Measurements from ENCODE around the gene SMARCAL1. TPM values are rescaled to one million over a fixed set of nuclear protein-coding genes. Genes with fewer than 3 reads are reported as not detected.

Gene SMARCAL1
- total RNA-seq, 1 donor from 2014 or later = 11.9 TPM

DNA sequence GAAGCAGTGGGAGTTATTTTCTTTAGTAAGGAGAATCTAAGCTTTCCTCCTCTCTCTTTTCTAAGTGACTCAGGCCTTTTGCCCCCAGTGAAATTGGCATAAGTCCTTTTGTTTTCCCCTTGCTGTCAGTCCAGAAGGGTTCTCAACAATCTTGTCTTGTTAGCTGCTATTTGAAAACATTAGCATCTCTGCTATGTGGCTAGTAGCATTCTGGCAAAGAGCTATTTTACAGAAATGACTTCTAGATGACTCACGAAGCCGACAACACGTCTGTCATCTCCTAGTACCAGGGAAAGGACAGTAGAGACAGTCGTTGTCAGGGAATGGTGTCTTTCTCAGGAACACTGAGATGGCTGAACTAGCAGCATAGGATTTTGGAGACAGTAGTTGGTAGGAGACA lies 14.7 kb downstream of the SMARCAL1 start:
- peak; percentile 28 to 63 for DNase-seq (ENCODE audit: low read depth in 2 of 2)

DNA sequence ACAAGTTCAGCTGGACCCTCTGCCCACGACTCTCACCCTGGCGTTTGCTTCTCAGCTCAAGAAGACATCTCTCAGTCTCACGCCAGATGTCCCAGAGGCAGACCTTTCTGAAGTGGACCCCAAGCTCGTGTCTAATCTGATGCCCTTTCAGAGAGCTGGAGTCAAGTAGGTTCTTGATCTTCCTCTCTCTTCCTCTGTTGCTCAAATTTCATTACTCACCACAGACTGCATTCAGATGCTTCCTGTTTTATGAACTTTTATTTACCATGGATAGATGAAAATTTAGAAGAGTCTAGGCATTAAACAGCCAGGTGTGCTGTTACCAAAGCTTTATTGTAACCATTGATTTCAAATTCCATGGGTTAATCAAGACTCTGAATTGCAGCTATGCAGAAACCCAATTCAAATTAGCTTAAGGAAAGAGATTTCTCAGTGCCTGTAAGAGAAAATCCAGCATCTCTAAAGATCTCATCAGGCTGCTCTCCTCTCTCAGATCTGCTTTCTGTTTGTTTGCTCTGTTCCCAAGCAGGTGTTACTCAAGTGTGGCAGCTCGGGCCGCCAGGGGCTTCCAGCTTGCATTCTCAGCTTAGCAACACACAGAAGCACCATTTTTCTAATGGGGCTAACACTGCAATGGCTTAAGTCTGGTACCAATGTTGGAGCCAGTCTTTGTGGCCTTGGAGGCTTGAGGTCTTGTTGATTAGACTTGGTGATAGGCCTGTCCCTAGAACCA lies 16.5 kb downstream of the SMARCAL1 start:
- peak in 1 of 2 donors; percentile 13 for DNase-seq (ENCODE audit: low read depth in 2 of 2)

DNA sequence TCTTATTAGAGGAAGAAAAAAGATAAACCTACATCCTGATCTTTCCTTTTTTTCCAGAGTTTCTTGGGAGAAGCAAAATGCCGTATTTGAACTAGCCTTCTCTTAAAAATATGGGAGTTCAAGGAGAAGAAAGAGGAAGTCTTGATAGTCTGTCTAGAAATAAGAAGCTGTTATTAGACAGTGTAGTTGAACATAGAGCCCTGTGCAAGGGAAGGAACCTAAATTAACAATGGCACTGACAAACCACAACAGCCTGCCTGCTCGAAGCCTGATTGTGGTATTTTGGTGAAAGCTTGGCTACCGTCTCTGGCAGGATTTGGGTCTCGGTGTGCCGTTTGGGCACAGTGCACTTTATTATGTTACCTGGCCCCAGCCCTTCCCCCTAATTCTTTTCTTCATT lies 17.1 kb downstream of the SMARCAL1 start:
- no peak for DNase-seq (ENCODE audit: low read depth in 2 of 2)

DNA sequence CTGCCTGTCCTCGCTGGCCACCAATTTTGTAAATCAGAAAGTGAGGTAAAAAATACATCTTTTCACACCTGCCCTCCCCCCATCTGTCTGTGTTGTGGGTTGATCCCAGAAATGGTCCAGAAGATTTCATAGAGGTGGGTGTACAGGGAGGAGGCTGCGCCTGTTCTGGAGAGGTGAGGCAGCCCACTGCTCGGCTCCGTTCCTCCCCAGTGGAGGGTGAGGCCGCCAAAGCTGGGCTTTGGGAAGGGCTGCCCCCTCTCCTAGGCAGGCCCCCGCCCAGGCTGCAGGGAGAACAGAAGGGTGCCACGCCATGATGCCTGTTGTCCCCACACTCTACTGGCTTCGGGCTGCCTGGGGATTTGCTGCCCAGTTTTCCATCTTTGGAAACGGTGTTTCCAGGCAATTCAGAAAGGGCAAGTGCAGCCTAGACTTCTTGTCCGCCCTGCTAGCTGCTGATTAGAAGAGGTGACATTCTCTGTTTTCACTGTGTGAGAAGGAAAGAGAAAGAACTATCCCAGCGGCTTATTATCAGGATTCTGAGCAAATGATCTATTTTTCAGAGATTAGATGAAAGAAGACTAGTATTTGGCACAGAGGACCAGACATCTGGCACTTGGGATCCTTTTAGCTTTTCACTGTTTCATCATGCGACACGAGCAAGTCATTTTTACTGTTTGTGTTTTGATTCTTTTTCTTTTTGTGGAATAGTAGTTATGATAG lies 18.7 kb downstream of the SMARCAL1 start:
- DNase-seq (ENCODE audit: low read depth in 2 of 2) = no peak

DNA sequence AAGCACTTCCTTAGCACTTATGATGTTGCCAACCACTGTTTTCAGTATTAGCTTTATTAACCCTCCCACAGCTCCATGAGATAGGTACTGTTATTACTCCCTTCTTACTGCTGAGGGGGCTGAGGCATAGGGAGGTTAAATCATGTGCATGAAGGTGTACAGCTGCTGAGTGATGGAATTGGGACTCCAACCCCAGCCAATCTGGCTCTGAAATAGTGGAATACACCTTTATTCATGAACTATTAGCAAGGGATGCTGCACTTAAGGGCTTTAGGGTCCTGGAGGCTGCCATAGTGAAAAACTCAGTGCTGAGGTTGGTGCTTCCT lies 19.2 kb downstream of the SMARCAL1 start:
- no peak for DNase-seq (ENCODE audit: low read depth in 2 of 2)

DNA sequence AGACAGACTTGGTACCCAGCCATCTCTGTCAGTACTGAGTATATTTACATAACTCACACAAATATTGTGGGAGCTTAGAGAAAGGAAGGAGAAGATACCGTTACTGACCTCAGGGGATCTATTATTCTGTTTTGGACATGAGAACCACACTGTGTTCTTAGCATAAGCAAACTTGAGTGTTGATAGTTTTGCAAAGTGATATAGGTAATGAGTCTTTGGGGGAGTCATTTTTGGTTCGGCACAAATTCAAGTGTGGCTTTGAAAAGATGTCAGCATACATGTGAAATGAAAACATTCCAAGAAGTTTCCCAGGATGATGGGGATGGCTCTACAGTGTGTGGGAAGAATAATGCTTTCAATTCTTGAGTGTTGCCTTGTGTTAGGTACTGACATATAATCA lies 24.1 kb downstream of the SMARCAL1 start:
- no peak for DNase-seq (ENCODE audit: low read depth in 2 of 2)

DNA sequence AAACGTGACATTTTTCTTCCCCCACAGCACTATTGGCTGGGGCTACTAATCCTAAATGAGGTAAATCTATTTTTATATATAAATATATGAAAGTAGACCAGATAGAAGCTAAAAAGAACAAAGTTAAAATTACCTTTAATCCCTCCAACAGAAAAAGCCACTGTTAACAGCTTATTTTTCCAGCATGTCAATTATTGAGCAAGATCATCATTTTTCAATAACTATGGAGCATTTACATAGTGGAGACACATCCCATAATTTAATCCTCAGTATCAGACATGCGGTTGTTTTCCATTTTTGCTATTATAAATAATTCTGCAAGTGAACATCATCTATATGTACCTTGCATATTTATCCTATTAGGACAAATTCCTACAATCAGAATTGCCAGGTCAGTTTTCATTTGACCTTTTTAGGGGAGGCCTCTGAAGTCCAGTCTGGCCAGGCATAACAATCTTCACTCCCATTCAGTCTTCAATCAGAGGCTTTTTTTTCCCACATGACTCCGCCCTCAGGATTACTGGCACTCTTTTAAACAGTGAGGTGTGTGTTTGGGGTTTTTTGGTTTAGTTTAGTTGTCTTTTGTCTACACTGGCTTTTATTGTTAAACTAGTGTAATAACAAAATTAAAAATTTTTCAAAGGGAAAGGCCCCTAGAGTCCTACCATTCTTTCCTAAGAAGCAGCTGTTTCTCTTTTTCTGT lies 29.2 kb downstream of the SMARCAL1 start:
- DNase-seq (ENCODE audit: low read depth in 2 of 2) = no peak

DNA sequence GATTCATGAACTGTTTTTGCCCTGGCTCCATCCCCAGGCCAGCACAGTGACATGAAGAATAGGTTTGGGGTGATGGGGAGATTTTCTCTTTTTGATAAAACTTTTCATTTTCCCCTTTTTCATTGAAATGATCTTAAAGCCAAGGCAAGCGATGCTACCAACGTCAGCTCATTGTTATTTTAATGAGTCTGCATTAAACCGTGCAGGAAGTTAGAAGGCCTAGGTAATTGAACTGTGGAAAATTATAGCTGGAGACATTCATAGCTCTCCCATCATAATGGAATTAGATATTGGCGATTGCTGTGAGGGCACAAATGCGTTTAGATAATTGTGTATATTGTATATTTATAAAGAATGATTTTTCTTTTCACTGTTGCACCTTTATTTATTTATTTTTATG lies 33.2 kb downstream of the SMARCAL1 start:
- peak; percentile 14 to 47 for DNase-seq (ENCODE audit: low read depth in 2 of 2)

DNA sequence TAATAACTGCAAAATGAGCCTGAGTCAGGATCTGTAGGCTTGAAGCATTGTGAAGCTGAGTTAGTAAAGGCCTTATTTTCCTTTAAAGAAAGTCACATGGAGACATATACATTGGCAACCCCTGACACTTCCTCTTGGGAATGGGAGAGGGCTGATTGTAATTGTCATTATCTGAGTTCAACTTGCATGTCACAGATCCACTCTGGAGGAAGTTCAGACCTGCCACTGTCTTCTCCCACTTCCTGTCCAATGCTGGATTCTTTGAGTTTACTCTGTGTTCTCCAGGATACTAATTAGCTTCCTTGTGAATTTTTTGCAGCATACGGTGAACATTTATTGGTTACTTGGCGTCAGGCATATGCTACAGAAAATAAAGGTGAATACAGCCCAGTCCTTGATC lies 34.1 kb downstream of the SMARCAL1 start:
- no peak for DNase-seq (ENCODE audit: low read depth in 2 of 2)

DNA sequence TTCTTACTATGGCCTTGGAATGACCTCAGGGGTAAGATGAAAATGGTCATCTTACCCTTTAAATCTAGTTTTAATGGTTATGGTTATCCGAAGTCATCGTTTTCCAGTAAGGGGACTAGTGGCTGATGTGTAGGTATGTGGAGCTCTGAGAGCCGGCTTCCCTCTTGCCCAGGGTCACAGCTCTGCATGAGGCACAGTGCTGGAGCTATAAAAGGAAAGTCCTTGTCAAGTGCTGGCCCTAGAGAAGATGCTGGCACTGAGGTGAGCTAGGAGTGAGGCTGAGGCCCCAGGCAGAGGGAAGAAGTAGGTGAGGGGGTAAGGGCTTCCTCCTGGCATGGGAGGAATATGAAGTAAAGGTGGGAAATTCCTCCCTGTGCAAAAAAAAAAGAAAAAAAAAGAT lies 35.0 kb downstream of the SMARCAL1 start:
- DNase-seq (ENCODE audit: low read depth in 2 of 2) = no peak

DNA sequence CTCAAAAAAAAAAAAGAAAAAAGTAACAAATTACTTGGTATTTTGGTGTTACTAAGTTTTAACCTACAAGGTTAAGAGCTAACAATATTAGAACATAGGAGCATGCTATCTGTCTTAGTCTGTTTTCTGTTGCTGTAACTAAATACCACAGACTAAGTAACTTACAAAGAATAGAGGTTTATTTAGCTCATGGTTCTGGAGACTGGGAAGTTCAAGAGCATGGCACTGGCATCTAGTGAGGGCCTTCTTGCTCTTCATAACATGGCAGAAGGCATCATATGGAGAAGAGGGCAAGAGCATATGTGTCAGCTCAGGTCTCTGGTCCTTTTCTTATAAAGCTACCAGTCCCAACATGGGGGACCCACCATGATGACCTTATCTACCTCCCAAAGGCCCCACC lies 36.5 kb downstream of the SMARCAL1 start:
- DNase-seq (ENCODE audit: low read depth in 2 of 2) = no peak

DNA sequence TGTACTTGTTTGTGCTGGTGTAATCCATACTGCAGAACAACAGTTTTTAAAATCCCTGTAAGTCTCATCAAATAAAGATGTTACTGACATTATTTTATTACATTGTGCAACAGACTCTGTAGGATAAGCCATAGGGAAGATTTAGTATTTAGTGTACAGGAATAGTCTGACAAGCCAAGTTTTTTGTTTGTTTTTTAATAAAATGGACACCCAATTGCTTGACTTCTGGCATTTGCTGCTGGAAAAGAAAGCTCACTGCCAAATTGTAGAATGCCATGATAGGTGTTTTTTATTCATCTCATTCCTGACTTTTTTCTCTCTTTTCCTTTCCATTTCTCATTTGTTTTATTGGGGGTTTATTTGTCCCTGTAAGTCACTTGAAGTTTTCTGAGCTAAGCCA lies 38.1 kb downstream of the SMARCAL1 start:
- DNase-seq (ENCODE audit: low read depth in 2 of 2) = peak in 1 of 2 donors; percentile 52

DNA sequence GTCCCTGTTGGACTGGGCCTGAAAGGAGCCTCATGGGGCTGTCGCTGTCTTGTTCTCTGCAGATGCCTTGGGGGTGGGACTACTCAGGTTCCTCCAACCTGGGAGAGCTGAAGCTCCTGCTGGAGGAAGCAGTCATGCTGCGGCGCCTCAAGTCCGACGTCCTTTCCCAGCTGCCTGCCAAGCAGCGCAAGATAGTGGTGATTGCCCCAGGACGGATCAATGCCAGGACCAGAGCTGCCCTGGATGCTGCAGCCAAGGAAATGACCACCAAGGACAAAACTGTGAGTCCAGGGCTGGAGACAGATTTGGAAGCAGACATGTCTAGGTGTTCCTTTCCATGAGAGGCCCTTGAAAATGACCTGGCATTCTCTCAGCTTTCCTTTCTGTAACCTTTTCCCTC lies 38.5 kb downstream of the SMARCAL1 start:
- DNase-seq (ENCODE audit: low read depth in 2 of 2) = no peak

DNA sequence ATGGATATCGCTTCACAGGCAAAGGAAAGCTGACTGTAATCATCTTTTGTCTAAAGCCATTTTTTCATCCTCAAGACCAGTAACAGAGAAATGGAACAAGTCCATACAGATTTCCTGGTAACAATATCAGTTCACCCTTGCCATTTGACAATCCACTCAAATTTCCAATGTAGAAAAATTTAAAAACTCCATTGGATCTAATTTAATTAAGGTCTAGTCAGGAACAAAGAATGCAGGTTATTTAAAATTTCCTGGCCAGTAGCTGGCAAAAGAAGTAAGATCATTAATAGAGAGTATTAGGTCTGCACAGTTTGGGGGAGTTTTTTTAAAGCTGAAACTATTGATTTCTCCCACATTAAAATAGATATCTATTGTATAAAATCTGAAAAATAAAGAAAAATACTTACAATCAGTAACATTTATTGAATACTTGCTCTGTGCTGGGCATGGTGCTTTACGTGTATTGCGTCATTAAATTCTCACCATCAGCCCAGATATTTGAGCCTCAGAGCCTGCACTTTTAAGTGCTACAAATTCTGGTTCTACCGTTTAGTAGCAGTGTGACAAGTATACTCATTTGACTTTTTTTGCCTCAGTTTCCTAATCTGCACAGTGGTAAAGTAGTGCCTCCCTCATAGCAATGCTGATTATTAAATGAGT lies 41.8 kb downstream of the SMARCAL1 start:
- no peak for DNase-seq (ENCODE audit: low read depth in 2 of 2)

DNA sequence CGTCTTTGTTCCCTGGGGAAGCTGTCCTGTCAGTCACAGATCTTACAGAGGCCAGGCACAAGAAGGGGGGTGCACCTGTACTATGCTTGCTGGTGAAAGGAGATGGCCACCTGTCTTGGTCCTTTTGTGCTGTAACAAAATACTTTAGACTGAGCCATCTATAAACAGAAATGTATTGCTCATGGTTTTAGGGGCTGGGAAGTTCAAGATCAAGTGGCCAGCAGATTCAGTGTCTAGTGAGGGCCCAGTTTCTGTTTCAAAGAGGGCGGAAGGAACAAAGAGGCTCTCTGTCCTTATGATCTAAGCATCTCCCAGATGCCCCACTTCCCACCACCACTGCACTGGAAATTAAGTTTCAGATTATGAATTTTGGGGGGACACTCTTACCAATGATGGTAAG lies 50.9 kb downstream of the SMARCAL1 start:
- no peak for DNase-seq (ENCODE audit: low read depth in 2 of 2)

DNA sequence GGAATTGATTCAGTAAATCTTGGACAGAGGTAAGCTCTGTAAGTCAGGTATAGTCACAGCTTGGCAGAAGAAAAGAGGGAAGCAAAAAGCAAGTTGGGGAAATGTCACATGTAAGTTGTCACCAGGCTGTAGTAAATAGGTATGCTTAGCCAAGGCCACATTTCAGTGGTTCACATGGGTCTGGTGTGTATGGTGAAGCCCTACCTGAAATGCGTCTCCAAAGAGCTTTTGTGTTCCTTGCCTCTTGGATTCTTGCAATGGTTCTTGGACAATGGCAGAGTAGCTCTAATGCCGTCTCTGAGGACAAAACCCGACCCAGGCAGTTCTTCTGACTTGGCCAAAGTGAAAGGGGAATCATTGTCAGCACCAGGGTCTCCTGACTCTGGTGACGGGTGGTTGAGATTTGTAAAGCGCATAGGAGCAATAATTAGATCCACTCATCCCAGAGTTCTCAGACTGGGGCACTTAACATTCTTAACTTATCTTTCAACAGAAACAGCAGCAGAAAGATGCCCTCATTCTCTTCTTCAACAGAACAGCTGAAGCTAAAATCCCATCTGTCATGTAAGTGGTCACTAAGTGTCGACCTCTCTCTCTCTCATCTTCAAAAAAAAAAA lies 51.9 kb downstream of the SMARCAL1 start:
- DNase-seq (ENCODE audit: low read depth in 2 of 2) = no peak

DNA sequence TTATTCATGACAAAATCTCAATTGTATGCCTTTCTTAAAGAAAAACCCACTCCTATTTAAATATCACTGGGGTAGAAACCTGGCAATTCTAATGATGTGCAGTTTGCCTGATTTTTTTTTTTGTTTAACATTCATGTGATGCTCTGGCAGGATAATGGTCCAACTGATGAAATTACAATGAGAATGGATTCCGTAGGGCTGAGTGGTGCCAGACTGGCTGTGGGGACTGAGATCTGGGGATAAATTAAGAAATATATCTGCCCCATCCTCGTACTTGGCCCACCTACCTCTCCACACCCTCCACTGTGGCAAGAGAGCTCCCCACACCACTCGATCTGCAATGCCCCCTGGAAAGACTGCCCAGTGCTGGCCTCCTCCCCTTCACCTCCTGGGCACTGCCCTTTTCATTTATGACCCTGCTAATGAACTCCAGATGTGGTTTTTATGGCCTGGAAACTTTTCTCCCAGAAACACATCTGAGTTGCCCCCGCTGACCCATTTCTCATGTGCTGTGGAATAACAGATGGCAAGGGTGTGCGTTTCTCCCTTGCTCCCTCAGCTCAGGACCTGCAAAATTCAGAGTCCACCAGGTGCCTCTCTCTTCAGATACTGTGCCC lies 53.4 kb downstream of the SMARCAL1 start:
- DNase-seq (ENCODE audit: low read depth in 2 of 2) = no peak

DNA sequence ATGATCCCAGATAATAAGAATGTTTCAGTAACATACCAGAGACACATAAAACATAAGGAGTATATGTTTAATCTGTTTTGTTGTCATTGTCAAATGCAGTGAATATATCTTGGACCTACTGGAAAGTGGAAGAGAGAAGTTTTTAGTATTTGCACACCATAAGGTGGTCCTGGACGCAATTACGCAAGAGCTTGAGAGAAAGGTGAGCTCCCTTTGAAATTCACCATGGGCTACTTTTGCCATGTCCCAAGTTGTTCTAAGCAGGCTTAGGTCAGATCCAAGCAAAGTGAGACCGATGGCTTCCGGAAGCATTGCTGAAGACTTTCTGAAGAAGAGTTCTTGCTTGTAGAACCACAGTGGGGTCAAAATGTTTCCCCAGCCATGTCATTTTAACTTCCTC lies 55.6 kb downstream of the SMARCAL1 start:
- no peak for DNase-seq (ENCODE audit: low read depth in 2 of 2)

DNA sequence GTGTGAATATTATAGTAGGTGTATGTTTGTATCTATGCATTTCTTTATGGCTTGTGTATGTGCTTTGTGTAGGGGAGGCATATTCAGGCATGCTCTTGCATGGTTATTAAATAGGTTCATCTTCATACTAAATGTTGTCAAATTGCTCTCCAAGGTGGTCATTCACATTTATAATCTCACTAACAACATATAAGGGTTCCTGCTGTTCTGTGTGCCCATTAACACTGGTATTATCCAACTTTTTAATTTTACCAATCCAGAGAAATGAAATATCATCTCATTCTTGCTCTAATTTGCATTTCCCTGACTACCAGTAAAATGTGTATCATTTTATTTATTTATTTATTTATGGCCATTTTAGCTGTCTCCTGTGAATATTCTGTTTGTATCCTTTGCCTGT lies 57.4 kb downstream of the SMARCAL1 start:
- no peak for DNase-seq (ENCODE audit: low read depth in 2 of 2)

DNA sequence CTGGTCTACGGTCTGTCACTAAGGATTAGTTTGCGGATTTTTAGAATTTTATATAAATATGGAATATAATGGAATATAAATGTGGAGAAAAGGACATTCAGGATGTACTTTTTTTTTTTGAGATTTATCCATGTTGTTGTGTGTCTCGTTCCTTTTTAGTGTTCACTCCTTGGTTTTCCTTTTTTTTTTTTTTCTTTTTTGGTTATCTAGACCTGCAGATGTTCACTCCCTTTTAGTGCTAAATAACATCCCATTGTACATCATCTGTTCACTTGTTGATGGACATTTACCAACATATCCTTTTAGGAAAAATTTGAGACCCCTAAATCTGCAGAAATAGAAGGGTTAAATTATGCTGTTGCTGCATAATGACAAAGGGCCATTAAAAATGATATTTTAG lies 60.9 kb downstream of the SMARCAL1 start:
- DNase-seq (ENCODE audit: low read depth in 2 of 2) = no peak

DNA sequence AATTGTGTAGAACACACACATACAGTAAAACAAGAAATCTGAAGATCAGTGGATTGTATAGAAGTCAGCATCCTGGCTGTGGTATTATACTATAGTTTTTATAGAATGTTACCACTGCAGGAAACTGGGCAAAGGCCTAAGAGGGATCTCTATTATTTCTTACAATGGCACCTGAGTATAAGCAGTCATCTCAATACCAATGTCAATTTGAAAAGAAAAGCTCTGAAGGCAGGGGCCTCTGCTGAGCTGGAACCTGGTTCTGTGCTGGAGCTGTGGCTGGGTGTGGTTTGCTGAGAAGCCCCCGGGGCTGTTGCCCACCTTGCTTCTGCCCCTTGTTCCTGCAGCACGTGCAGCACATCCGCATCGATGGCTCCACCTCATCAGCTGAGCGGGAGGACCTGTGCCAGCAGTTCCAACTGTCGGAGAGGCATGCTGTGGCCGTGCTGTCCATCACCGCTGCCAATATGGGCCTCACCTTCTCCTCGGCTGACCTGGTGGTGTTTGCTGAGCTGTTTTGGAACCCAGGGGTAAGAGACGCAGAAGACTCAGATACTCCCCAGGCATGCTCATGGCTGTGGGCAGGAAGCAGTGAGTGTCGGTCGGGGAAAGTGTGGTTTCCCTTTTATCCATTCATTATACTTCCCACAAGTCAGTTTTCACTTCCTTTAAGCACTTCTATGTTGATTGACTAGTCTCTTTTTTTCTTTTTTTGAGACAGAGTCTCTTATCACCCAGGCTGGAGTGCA lies 62.8 kb downstream of the SMARCAL1 start:
- peak in 1 of 2 donors; percentile 66 for DNase-seq (ENCODE audit: low read depth in 2 of 2)
